OCI-LY3 (cell line): ENCODE results near the gene DPP6.
"Not testable (repeated sequence)": the region's sequence is repeated elsewhere in the genome, so short reads cannot be mapped to it uniquely, and the experiment has no call there.

Experiments used
- CTCF ChIP-seq: fragments of 200-600, 300-600 bp; sonication (generic); IDR thresholded peaks from 2 replicates; pipeline ENCODE4 v1.5.1; 2014; ENCODE audit warnings: antibody characterized with exemption, low read length, low read depth
- EZH2phosphoT487 ChIP-seq: fragments of 200-600 bp; shearing (Covaris generic); IDR thresholded peaks from 2 replicates; pipeline ENCODE4 v1.6.1; 2018; ENCODE audit warnings: antibody characterized with exemption, mixed run types, low read depth

GRCh38 chr7:154015636-154016035 is 36.6 kb upstream of the DPP6 start:
- not testable (repeated sequence) for TF ChIP-seq CTCF, EZH2phosphoT487
